ENCODE results near the gene TCF21. TPM values are rescaled to one million over a fixed set of nuclear protein-coding genes. Genes with fewer than 3 reads are reported as not detected.
A peak's percentile ranks its signal among the peaks of the same experiment; 100 is the strongest.

The TCF21 gene
- total and polyA plus RNA-seq, 4 donors = 14.5 to 80.9 (median 31.6) TPM

GRCh38 chr6:133937909-133938308 lies 49.0 kb downstream of the TCF21 start:
- Histone ChIP-seq H3K4me3 (no peak overlapping the region), H3K27me3 (ENCODE audit: control insufficient read depth in 3 of 3, insufficient read depth in 3 of 3, low read length in 2 of 3) (no peaks in the 10 kb centered on the region), H3K4me1 (ENCODE audit: control insufficient read depth in 5 of 5, insufficient read depth in 5 of 5, low read length in 5 of 5) (peaks cover 0 to 6% (median 0%) of the 10 kb centered on the region in 5 donors), H3K27ac (ENCODE audit: low read depth in 1 of 2, low read length in 1 of 2) (no peak overlapping the region), H3K9ac (ENCODE audit: insufficient read depth in 1 of 2, low read length in 2 of 2) (no peak overlapping the region), H3K9me3 (ENCODE audit: control insufficient read depth in 4 of 4, insufficient read depth in 3 of 4, low read length in 3 of 4) (no peaks in the 10 kb centered on the region), H3K36me3 (ENCODE audit: control insufficient read depth in 4 of 4, insufficient read depth in 4 of 4, low read length in 4 of 4) (no peaks in the 10 kb centered on the region)
- no peak for ATAC-seq (ENCODE audit: insufficient read depth, low FRiP score)
- TF ChIP-seq CTCF (IDR thresholded peaks at IDR 0.05; ENCODE audit: control extremely low read depth, extremely low read depth) = no peak
- peak in 2 of 3 donors; percentile 51 to 73 for DNase-seq

- H3K4me1 ChIP-seq (ENCODE audit: control insufficient read depth in 5 of 5, insufficient read depth in 5 of 5, low read length in 5 of 5) = peaks cover 0 to 6% (median 0%) of the 10 kb centered on the region in 5 donors
- no peak for ATAC-seq (ENCODE audit: insufficient read depth, low FRiP score)
- DNase-seq = no peak
- H3K27ac ChIP-seq (ENCODE audit: low read depth in 1 of 2, low read length in 1 of 2) = no peak overlapping the region
- no peak for TF ChIP-seq CTCF (IDR thresholded peaks at IDR 0.05; ENCODE audit: control extremely low read depth, extremely low read depth)
- H3K9me3 ChIP-seq (ENCODE audit: control insufficient read depth in 4 of 4, insufficient read depth in 3 of 4, low read length in 3 of 4) = no peaks in the 10 kb centered on the region
- no peak overlapping the region for H3K4me3 ChIP-seq
- H3K27me3 ChIP-seq (ENCODE audit: control insufficient read depth in 3 of 3, insufficient read depth in 3 of 3, low read length in 2 of 3) = no peaks in the 10 kb centered on the region
- WGBS, 2 donors = 98 to 100% methylated on average over 1 of the region's 1 CpG
- no peaks in the 10 kb centered on the region for H3K36me3 ChIP-seq (ENCODE audit: control insufficient read depth in 4 of 4, insufficient read depth in 4 of 4, low read length in 4 of 4)
- H3K9ac ChIP-seq (ENCODE audit: insufficient read depth in 1 of 2, low read length in 2 of 2) = no peak overlapping the region
These were observed 49.6 kb downstream of the TCF21 start for GRCh38 chr6:133938533-133938932.

- ATAC-seq (ENCODE audit: insufficient read depth, low FRiP score) (no peak), DNase-seq (no peak)
- Histone ChIP-seq H3K27me3 (ENCODE audit: control insufficient read depth in 3 of 3, insufficient read depth in 3 of 3, low read length in 2 of 3) (no peaks in the 10 kb centered on the region), H3K9ac (ENCODE audit: insufficient read depth in 1 of 2, low read length in 2 of 2) (no peak overlapping the region), H3K4me3 (no peak overlapping the region), H3K4me1 (ENCODE audit: control insufficient read depth in 5 of 5, insufficient read depth in 5 of 5, low read length in 5 of 5) (peaks cover 0 to 6% (median 0%) of the 10 kb centered on the region in 5 donors), H3K9me3 (ENCODE audit: control insufficient read depth in 4 of 4, insufficient read depth in 3 of 4, low read length in 3 of 4) (no peaks in the 10 kb centered on the region), H3K36me3 (ENCODE audit: control insufficient read depth in 4 of 4, insufficient read depth in 4 of 4, low read length in 4 of 4) (no peaks in the 10 kb centered on the region), H3K27ac (ENCODE audit: low read depth in 1 of 2, low read length in 1 of 2) (no peak overlapping the region)
- whole genome bisulfite sequencing, 2 donors = 70 to 82% methylated on average over 8 of the region's 8 CpGs
- TF ChIP-seq CTCF (IDR thresholded peaks at IDR 0.05; ENCODE audit: control extremely low read depth, extremely low read depth) = no peak
These were observed 51.1 kb downstream of the TCF21 start for GRCh38 chr6:133939778-133940667.

Other genes starting within 250 kb of the TCF21 start
- gene TBPL1, start 64.1 kb downstream of the TCF21 start, total RNA-seq = 10 to 100 TPM; 20.4 to 31.3 TPM
- 10 to 100 TPM; 20.8 to 25.2 TPM for gene TBPL1, start 64.1 kb downstream of the TCF21 start, polyA plus RNA-seq
- 1 to 10 TPM; 1.5 to 6.8 TPM for gene SLC2A12, start 163.5 kb downstream of the TCF21 start, total RNA-seq
- 1 to 10 TPM in 1 of 2 donors, under 1 TPM in 1; 0.48 to 1.2 TPM for gene SLC2A12, start 163.5 kb downstream of the TCF21 start, polyA plus RNA-seq